Esophagus muscularis mucosa (tissue), 4 donors: Measurements from ENCODE around the gene STX8. TPM values are rescaled to one million over a fixed set of nuclear protein-coding genes. Genes with fewer than 3 reads are reported as not detected.

Experiments used
- DNase-seq: peaks from one replicate; pipeline ENCODE4 v3.0.0-alpha.2; 2017; ENCODE audit errors: extremely low spot score
- H3K27ac ChIP-seq, 4 donors: fragments of 200-600 bp; sonication (generic); replicated peaks in 1 of 4; 1 replicate in 3 of 4; 2 replicates in 1 of 4; pipeline ENCODE4 v1.5.1; 2016 to 2019; ENCODE audit warnings: mild to moderate bottlenecking in 1 of 4
- H3K27me3 ChIP-seq, 4 donors: fragments of 200-600 bp; sonication (generic); one replicate each; pipeline versions ENCODE4 v1.5.1 to v1.6.0; 2016 to 2019
- H3K36me3 ChIP-seq, 4 donors: fragments of 200-600 bp; sonication (generic); one replicate each; pipeline ENCODE4 v1.5.1; 2016 to 2019
- H3K4me1 ChIP-seq, 4 donors: fragments of 200-600 bp; sonication (generic); one replicate each; pipeline ENCODE4 v1.5.1; 2016 to 2019
- H3K4me3 ChIP-seq, 4 donors: fragments of 200-600 bp; sonication (generic); 1 replicate in 2 of 4; 2 replicates in 2 of 4; pipeline ENCODE4 v1.5.1; 2016 to 2019; ENCODE audit warnings: mild to moderate bottlenecking in 4 of 4, moderate library complexity in 1 of 4
- H3K9me3 ChIP-seq, 4 donors: fragments of 200-600 bp; sonication (generic); 1 replicate in 3 of 4; 2 replicates in 1 of 4; pipeline ENCODE4 v1.5.1; 2016 to 2019
- EP300 ChIP-seq: sonication (generic); formaldehyde crosslinking; IDR thresholded peaks from one replicate; pipeline ENCODE4 v1.6.1; 2017; ENCODE audit warnings: antibody characterized with exemption
- POLR2A ChIP-seq: fragments of 450-650 bp; IDR thresholded peaks from one replicate; pipeline ENCODE4 v1.6.1; 2017; ENCODE audit warnings: antibody characterized with exemption, moderate library complexity, mild to moderate bottlenecking, low read depth
- POLR2AphosphoS5 ChIP-seq, 2 donors: sonication (generic); formaldehyde crosslinking; IDR thresholded peaks; one replicate each; pipeline ENCODE4 v1.6.1; 2017; ENCODE audit warnings: antibody characterized with exemption in 2 of 2
- WGBS: methylation state at CpG from one replicate; pipeline ENCODE4 v1.1.5; 2018; 5-methylcytosine and 5-hydroxymethylcytosine counted together
- intact Hi-C: fragments of 100-400 bp; cut with DNase I; formaldehyde crosslinking; loops from one replicate; pipeline ENCODE4 v1.15.1; 2023
- total RNA-seq, 4 donors: library from RNA; depleted of rRNA; stranded (reverse); fragments of >200 nt; gene quantifications; one replicate each; pipeline versions ENCODE4 v1.1.0 to v1.2.1, GENCODE V29; 2016
- TF ChIP-seq, protein P1 (sequence below), 3 experiments: fragments of 200-600 bp in 2 of 3; fragments of 450-650 bp in 1 of 3; sonication (generic) in 2 of 3; IDR thresholded peaks; one replicate each; pipeline ENCODE4 v1.5.1; 2017 to 2019; ENCODE audit warnings: antibody characterized with exemption in 3 of 3, mild to moderate bottlenecking in 2 of 3, moderate library complexity in 1 of 3

The STX8 gene
- total RNA-seq, 4 donors from 2014 or later = 83.9 to 104 (median 94.5) TPM

DNA sequence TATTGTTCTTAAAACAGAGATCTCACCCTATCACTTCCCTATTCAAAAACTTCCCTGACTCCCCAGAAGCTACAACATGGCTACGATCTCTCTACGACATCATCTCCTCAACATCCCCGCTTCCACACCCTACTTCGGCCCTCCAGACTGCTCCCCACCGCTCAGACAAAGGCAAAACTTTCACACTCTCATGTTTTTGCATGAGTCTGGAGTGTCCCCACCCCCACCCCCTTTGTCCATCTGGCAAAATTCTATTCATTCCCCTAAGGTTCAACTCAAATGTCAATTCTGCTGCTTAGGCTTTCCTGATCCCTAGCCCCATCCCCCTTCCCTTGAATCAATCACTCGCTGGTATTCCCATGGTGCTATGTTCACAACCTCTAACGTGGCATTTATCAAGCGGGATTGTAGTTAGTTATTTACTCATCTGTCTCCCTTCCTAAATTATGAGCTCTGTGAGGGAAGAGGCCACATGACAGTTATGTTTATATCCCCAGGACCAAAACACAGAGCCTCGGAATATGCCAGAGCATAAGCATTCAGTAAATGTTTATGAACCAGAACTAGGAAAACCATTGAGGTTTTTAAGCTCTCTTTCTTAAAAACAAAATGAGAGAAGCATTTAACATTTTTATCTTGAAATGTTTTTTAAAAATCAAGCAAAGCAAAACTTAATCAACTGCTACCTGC lies 55.9 kb downstream of the STX8 start:
- Histone ChIP-seq H3K4me1 (peaks cover 0 to 34% (median 30%) of the 10 kb centered on the region in 4 donors), H3K36me3 (no peaks in the 10 kb centered on the region), H3K27me3 (no peaks in the 10 kb centered on the region), H3K27ac (peak overlapping the region in 3 of 4 donors; percentile 17 to 46 (median 38)), H3K4me3 (no peak overlapping the region), H3K9me3 (no peaks in the 10 kb centered on the region)
- TF ChIP-seq EP300 (no peak), POLR2AphosphoS5 (IDR thresholded peaks at IDR 0.05) (no peak), POLR2A (no peak)
- TF ChIP-seq, protein P1, sequence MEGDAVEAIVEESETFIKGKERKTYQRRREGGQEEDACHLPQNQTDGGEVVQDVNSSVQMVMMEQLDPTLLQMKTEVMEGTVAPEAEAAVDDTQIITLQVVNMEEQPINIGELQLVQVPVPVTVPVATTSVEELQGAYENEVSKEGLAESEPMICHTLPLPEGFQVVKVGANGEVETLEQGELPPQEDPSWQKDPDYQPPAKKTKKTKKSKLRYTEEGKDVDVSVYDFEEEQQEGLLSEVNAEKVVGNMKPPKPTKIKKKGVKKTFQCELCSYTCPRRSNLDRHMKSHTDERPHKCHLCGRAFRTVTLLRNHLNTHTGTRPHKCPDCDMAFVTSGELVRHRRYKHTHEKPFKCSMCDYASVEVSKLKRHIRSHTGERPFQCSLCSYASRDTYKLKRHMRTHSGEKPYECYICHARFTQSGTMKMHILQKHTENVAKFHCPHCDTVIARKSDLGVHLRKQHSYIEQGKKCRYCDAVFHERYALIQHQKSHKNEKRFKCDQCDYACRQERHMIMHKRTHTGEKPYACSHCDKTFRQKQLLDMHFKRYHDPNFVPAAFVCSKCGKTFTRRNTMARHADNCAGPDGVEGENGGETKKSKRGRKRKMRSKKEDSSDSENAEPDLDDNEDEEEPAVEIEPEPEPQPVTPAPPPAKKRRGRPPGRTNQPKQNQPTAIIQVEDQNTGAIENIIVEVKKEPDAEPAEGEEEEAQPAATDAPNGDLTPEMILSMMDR (IDR thresholded peaks at IDR 0.05) = no peak
- no peak for DNase-seq
- intact Hi-C loops = loop anchor here (2.0 to 10.0 kb wide), 2 partner anchors 225 to 529 kb away; no protein-coding TSS in a partner anchor
- 63% methylated on average over 8 of the region's 9 CpGs for WGBS

GRCh38 chr17:9517396-9517795 lies 58.2 kb downstream of the STX8 start:
- H3K36me3 ChIP-seq = no peaks in the 10 kb centered on the region
- H3K4me1 ChIP-seq = peaks cover 0 to 34% (median 30%) of the 10 kb centered on the region in 4 donors
- no peak for DNase-seq
- no peaks in the 10 kb centered on the region for H3K27me3 ChIP-seq
- WGBS = 89% methylated on average over 1 of the region's 1 CpG
- intact Hi-C loops = no loop called here
- no peaks in the 10 kb centered on the region for H3K9me3 ChIP-seq
- TF ChIP-seq EP300 (no peak), POLR2A (no peak), POLR2AphosphoS5 (IDR thresholded peaks at IDR 0.05) (no peak)
- TF ChIP-seq, protein P1 (IDR thresholded peaks at IDR 0.05) = no peak
- no peak overlapping the region for H3K27ac ChIP-seq
- no peak overlapping the region for H3K4me3 ChIP-seq

DNA sequence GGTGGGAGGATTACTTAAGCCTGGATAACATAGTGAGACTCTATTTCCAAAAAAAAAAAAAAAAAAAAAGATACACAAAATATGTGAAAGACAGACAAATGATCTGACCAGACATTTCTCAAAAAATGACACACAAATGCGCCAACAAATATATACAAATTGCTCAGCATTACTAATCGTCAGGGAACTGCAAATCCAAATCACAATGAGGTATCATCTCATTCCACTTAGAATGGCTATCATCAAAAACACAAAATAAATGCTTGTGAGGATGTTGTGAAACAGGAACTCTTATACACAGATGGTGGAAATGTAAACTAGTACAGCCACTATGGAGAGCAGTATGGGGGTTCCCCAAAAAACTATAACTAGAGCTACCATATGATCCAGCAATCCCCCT lies 62.4 kb downstream of the STX8 start:
- Histone ChIP-seq H3K4me3 (no peak overlapping the region), H3K4me1 (no peaks in the 10 kb centered on the region), H3K9me3 (peaks cover 0 to 17% (median 8%) of the 10 kb centered on the region in 4 donors), H3K27me3 (no peaks in the 10 kb centered on the region), H3K36me3 (no peaks in the 10 kb centered on the region), H3K27ac (no peak overlapping the region)
- WGBS = 95% methylated on average over 2 of the region's 2 CpGs
- intact Hi-C loops = no loop called here
- TF ChIP-seq, protein P1 (IDR thresholded peaks at IDR 0.05) = no peak
- TF ChIP-seq EP300 = no peak
- TF ChIP-seq POLR2A = no peak
- no peak for TF ChIP-seq POLR2AphosphoS5 (IDR thresholded peaks at IDR 0.05)
- no peak for DNase-seq

DNA sequence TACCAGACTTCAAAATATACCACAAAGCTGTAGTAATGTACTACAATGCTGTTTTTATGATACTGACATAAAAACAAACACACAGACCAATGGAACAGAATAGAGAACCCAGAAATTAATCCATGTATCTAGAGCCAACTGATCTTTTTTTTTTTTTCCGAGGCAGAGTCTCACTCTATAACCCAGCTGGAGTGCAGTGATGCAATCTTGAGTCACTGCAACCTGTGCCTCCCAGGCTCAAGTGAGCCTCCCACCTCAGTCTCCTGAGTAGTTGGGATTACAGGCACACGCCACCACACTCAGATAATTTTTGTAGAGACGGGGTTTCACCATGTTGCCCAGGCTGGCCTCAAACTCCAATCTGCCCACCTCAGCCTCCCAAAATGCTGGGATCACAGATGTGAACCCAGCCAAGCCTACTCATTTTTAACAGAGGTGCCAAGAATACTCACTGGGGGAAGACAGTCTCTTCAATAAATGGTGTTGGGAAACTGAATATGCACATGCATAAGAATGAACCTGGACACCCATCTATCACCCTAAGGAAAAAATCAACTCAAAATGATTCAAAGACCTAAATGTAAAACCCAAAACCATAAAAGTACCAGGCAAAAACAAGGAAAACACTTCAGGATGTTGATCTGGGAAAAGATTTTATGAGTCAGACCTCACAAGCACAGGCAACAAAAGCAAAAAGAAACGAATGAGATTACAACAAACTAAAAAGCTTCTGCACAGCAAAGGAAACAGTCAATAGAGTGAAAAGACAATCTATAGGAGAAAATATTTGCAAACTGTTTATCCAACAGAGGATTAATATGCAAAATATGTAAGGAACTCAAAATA lies 63.1 kb downstream of the STX8 start:
- WGBS = 74% methylated on average over 4 of the region's 4 CpGs
- TF ChIP-seq, protein P1 (IDR thresholded peaks at IDR 0.05) = no peak
- TF ChIP-seq POLR2AphosphoS5 (IDR thresholded peaks at IDR 0.05) (no peak), POLR2A (no peak), EP300 (no peak)
- intact Hi-C loops = no loop called here
- H3K27me3 ChIP-seq = no peaks in the 10 kb centered on the region
- no peaks in the 10 kb centered on the region for H3K4me1 ChIP-seq
- no peak overlapping the region for H3K4me3 ChIP-seq
- H3K9me3 ChIP-seq = peaks cover 0 to 23% (median 8%) of the 10 kb centered on the region in 4 donors
- DNase-seq = no peak
- H3K27ac ChIP-seq = no peak overlapping the region
- no peaks in the 10 kb centered on the region for H3K36me3 ChIP-seq
